ES-I3 (cell line): ENCODE data around the gene IRAK4.

Experiments used
- H3K36me3 ChIP-seq: 2 replicates; pipeline ENCODE4 v1.6.1; 2013; ENCODE audit warnings: mild to moderate bottlenecking, low read length, control low read depth, moderate library complexity; ENCODE audit not compliant: insufficient read depth
- H3K4me1 ChIP-seq: 2 replicates; pipeline ENCODE4 v1.6.1; 2013; ENCODE audit warnings: mild to moderate bottlenecking, control low read depth, low read length; ENCODE audit not compliant: insufficient read depth
- H3K9ac ChIP-seq: 2 replicates; pipeline ENCODE4 v1.6.1; 2013; ENCODE audit warnings: low read depth, mild to moderate bottlenecking, low read length, moderate library complexity
- H3K9me3 ChIP-seq: 2 replicates; pipeline ENCODE4 v1.6.1; 2013; ENCODE audit warnings: mild to moderate bottlenecking, low read length, moderate library complexity; ENCODE audit not compliant: control insufficient read depth, insufficient read depth

The IRAK4 gene

GRCh38 chr12:43758728-43759563 lies at the start of gene IRAK4, which contains the start of gene PUS7L:
IRAK4 (plus strand) TSS chr12:43758951; CDS start chr12:43768112, 9,161 bp downstream.
PUS7L (minus strand) TSS chr12:43758790; CDS start chr12:43755245, 3,545 bp downstream.
- Histone ChIP-seq H3K4me1 (peaks cover 15% of the 10 kb centered on the region; the same call in 1 of the 2 replicates), H3K36me3 (no peaks in the 10 kb centered on the region), H3K9me3 (no peaks in the 10 kb centered on the region), H3K9ac (no peak within 1 kb of the TSS; the same call in 1 of the 2 replicates)

DNA sequence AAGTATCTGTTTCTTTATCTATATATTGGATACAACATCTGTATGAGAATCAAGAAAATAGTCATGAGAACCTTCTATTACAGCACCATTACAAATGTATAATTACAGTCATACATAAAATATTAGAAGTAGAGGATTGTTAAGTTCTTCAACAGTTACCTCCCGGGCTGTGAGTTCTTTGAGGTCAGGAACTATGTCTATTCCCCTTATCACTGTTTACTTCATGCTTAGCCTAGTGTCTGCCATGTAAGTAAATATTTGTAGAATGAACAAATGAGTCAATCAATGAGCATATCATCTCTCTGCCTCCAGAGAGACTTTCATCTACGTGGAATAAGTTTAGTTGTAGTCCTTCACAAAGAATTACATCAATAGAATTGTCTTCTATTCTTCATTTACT lies 47.4 kb upstream of the IRAK4 start:
- Histone ChIP-seq H3K9me3 (no peaks in the 10 kb centered on the region), H3K4me1 (no peaks in the 10 kb centered on the region), H3K9ac (no peak overlapping the region), H3K36me3 (no peaks in the 10 kb centered on the region)

DNA sequence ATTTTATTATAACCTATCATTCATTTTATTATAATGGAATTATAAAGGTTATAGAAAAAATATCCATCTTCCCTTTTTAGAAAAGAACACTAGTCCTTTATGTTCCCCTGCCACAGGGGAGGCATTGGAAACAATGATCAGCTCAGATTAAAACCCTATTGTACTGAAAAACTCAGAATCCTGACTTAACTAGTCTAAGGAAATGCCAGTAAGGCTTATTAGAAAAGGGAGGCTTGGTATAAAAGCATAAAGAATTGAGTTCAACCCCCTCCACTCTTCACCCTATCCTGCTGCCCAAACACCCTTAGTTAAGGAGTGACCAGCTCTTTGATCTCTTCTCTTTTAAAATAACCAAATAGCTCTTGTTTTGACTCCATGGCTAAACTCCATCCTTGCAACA lies 36.1 kb upstream of the IRAK4 start:
- no peaks in the 10 kb centered on the region for H3K4me1 ChIP-seq

GRCh38 chr12:43723134-43723533 lies 35.6 kb upstream of the IRAK4 start:
- Histone ChIP-seq H3K9me3 (no peaks in the 10 kb centered on the region), H3K4me1 (no peaks in the 10 kb centered on the region), H3K36me3 (no peaks in the 10 kb centered on the region), H3K9ac (no peak overlapping the region)

More for the DNA sequence above, 36.1 kb upstream of the IRAK4 start:
- H3K36me3 ChIP-seq: no peaks in the 10 kb centered on the region
- no peak overlapping the region for H3K9ac ChIP-seq
- H3K9me3 ChIP-seq: no peaks in the 10 kb centered on the region

- Histone ChIP-seq H3K9me3 (no peaks in the 10 kb centered on the region), H3K9ac (no peak overlapping the region), H3K4me1 (no peaks in the 10 kb centered on the region), H3K36me3 (no peaks in the 10 kb centered on the region)
Measured at GRCh38 chr12:43728117-43728516, 30.6 kb upstream of the IRAK4 start.

DNA sequence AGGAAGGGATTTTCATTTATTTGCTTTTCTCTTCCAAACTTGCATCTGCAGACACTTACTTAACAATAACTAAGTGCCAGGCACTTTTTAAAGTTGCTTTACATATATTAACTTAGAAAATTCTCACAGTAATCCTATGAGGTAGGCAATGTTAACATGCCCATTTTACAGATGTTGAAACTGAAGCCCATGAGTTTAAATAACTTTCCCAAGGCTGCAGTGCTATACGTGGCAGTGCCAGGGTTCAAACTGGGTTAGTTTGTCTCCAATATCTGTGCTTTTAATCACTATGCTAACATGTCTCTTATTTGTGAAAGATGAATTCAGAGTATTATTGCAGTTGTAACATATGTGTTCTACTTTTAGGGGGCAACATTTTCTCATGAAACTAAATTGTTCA lies 30.1 kb upstream of the IRAK4 start:
- Histone ChIP-seq H3K36me3 (no peaks in the 10 kb centered on the region), H3K9ac (no peak overlapping the region)

GRCh38 chr12:43730283-43730682 lies 28.5 kb upstream of the IRAK4 start:
- Histone ChIP-seq H3K9ac (no peak overlapping the region), H3K9me3 (no peaks in the 10 kb centered on the region), H3K36me3 (no peaks in the 10 kb centered on the region), H3K4me1 (no peaks in the 10 kb centered on the region)

More for the DNA sequence above, 30.1 kb upstream of the IRAK4 start:
- Histone ChIP-seq H3K4me1 (no peaks in the 10 kb centered on the region), H3K9me3 (no peaks in the 10 kb centered on the region)

DNA sequence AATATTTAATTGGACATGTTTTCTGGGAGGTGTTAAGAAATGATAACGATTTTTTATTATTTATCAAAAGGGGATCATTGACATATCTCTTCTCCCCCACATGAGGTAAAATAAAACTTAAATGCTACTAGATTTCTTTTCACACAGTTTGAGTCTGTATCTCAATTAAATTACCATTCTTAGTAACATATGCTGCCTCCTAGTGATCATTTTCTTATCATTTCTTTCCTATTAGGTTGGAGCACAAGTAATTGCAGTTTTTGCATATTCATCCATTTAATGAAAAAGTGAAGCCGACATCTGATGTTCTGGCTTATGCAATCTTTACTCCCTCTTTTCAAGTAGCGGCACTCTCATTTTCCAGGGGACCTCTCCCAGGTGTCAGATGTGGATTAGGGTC lies 25.1 kb upstream of the IRAK4 start:
- H3K4me1 ChIP-seq: no peaks in the 10 kb centered on the region; the same call in 1 of the 2 replicates
- H3K9ac ChIP-seq: no peak overlapping the region
- H3K36me3 ChIP-seq: no peaks in the 10 kb centered on the region
- no peaks in the 10 kb centered on the region for H3K9me3 ChIP-seq

GRCh38 chr12:43736927-43737440 lies 21.8 kb upstream of the IRAK4 start:
- H3K36me3 ChIP-seq: no peaks in the 10 kb centered on the region
- H3K9ac ChIP-seq: no peak overlapping the region
- no peaks in the 10 kb centered on the region for H3K9me3 ChIP-seq
- H3K4me1 ChIP-seq: no peaks in the 10 kb centered on the region; the same call in 1 of the 2 replicates

DNA sequence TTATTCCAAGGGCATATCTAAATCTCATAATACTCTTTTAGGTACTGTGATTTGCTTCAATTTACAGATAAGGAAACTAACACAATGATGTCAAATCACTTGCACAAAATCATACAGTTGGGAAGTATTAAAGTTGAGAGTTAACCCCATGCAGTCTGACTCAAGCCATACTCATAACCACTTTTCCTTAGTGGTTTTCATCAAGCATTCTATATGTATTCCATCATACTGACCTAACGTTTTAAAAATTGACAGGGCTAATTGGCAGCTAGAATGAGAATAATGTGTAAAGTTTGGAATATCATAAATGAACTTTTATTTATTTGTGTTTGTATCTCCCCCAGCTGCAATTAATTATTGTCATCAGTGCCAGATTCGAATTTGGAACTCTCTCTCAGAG lies 21.1 kb upstream of the IRAK4 start:
- Histone ChIP-seq H3K36me3 (no peaks in the 10 kb centered on the region), H3K9me3 (no peaks in the 10 kb centered on the region), H3K9ac (no peak overlapping the region), H3K4me1 (no peaks in the 10 kb centered on the region; the same call in 1 of the 2 replicates)

DNA sequence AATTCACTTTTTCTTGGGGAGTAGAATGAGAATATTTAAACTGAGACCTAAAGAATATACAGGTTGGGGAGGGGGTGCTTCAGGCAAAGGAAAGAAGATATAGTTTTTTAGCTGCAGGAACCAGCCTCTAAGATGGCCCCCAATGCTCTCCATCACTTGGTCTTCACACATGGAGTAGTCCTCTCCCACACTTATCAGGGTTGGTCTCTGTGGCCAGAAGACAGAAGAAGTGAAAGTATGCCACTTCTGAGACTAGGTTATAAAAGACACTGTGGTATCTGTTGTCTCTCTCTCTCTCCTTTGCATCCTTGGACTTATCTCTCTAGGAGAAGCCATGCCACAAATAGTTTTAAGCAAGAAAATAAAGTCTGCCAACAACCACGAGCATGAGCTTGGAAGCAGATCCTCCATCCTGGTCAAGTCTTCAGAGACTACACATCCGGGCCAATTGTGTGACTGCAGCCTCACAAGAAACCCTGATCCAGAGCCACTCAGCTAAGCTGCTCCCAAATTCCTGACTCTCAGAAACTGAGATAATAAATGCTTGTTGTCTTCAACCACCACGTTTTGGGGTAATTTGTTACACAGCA lies 18.1 kb upstream of the IRAK4 start:
- H3K4me1 ChIP-seq: no peaks in the 10 kb centered on the region; the same call in 1 of the 2 replicates
- H3K9ac ChIP-seq: no peak overlapping the region
- no peaks in the 10 kb centered on the region for H3K36me3 ChIP-seq
- no peaks in the 10 kb centered on the region for H3K9me3 ChIP-seq

GRCh38 chr12:43742106-43742505 lies 16.6 kb upstream of the IRAK4 start:
- Histone ChIP-seq H3K4me1 (no peaks in the 10 kb centered on the region; the same call in 1 of the 2 replicates), H3K9me3 (no peaks in the 10 kb centered on the region), H3K9ac (no peak overlapping the region), H3K36me3 (no peaks in the 10 kb centered on the region)

GRCh38 chr12:43744826-43745225 lies 13.9 kb upstream of the IRAK4 start:
- Histone ChIP-seq H3K9ac (no peak overlapping the region), H3K4me1 (no peaks in the 10 kb centered on the region), H3K36me3 (no peaks in the 10 kb centered on the region), H3K9me3 (no peaks in the 10 kb centered on the region)

- H3K9ac ChIP-seq: no peak overlapping the region
- H3K4me1 ChIP-seq: no peaks in the 10 kb centered on the region
- H3K9me3 ChIP-seq: no peaks in the 10 kb centered on the region
- no peaks in the 10 kb centered on the region for H3K36me3 ChIP-seq
Measured at GRCh38 chr12:43749016-43749415, 9.7 kb upstream of the IRAK4 start.

GRCh38 chr12:43750814-43751213 lies 7.9 kb upstream of the IRAK4 start:
- Histone ChIP-seq H3K36me3 (no peaks in the 10 kb centered on the region), H3K4me1 (no peaks in the 10 kb centered on the region), H3K9me3 (no peaks in the 10 kb centered on the region), H3K9ac (no peak overlapping the region)
